Activated naive CD8-positive, alpha-beta T cell treated with anti-CD3 and anti-CD28 coated beads, Interleukin-2, amount 50 U/mL, for 16 hours (primary cell): ENCODE results near the gene RSPH9.
"Not testable (repeated sequence)": the region's sequence is repeated elsewhere in the genome, so short reads cannot be mapped to it uniquely, and the experiment has no call there.

Experiments used
- DNase-seq: peaks from one replicate; pipeline ENCODE4 v3.0.0-alpha.2; 2020; ENCODE audit warnings: low read depth, low spot score

The RSPH9 gene

DNA sequence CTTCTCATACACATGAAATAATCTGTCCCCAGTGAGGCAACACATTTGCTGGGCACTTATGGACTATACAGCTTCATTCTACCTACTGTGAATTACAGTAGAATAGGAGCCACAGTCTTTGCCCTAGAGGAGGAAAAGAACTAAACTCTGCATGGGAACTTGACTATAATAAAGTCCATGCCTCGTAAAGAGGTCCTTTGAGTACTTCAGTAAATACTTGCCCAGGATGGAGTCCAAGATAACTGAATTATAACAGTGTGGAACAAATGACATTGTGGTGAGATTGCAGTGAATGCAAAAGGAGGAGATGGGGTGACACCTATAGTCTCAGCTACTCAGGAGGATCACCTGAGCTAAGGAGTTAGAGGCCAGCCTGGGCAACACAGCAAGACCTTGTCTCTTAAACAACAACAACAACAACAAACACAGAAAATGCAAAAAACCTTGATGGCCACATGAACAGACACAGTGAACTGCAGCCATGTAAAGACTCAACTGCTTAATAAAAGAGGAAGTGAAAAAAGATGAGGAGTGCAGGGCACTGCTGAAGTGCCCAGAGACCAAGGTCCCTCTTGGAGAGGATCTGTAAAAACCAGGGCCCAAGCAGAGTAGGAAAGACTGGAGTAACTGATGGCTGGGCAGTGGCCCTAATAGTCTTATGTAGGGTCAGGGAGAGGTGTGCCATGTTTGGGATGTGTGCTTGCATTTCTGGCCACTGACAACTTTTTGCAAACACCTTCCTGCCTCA lies 39.0 kb downstream of the RSPH9 start:
- DNase-seq = no peak

GRCh38 chr6:43687079-43687436 lies 42.2 kb downstream of the RSPH9 start:
- no peak for DNase-seq

- DNase-seq = peak; percentile 61
Observed at GRCh38 chr6:43687437-43688347, 42.9 kb downstream of the RSPH9 start, which contains the start of gene MRPS18A. MRPS18A (minus strand) TSS chr6:43687791; CDS start chr6:43687779, 12 bp downstream.

DNA sequence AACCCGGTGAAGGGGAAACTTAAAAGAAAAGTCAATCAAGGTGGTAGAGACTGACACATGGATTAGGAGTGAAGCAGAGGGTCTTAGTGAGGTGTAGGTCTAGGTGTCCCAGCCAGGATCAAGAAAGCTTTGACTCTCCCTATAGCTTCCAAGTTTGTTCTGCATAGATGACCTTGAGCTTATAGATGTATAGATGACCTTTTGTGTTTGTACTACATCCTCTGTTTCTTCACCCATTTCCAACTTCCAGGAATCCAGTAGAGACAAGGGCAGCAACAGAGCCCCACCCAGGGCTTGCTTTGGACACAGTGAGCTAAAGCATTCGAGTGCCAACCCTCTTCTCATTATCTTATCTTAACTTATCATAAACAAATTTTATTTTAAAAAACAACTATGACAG lies 44.6 kb downstream of the RSPH9 start:
- DNase-seq = no peak

- no peak for DNase-seq
Observed at GRCh38 chr6:43695215-43695966, 50.6 kb downstream of the RSPH9 start.

GRCh38 chr6:43695967-43696291 lies 51.1 kb downstream of the RSPH9 start:
- no peak for DNase-seq

- no peak for DNase-seq
Observed at GRCh38 chr6:43697421-43697820, 52.6 kb downstream of the RSPH9 start.

- DNase-seq = no peak
Observed at GRCh38 chr6:43698584-43699349, 53.9 kb downstream of the RSPH9 start.

GRCh38 chr6:43699564-43700186 lies 54.8 kb downstream of the RSPH9 start:
- no peak for DNase-seq

DNA sequence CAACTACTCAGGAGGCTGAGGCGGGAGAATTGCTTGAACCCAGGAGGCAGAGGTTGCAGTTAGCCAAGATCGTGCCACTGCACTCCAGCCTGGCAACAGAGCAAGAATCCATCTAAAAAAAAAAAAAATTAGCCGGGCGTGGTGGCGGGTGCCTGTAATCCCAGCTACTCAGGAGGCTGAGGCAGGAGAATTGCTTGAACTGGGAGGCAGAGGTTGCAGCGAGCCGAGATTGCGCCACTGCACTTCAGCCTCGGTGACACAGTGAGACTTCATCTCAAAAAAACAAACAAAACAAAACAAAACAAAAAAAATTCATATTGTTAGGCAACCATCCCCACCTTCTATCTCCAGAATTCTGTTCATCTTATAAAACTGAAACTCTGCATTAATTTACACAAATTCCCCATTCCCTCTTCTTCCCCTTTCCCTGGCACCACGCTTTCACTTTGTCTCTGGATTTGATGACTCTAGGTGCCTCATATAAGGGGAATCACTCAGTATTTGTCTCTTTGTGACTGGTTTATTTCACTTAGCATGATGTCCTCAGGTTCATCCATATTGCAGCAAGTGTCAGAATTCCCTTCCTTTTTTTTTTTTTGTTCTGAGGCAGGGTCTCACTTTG lies 56.2 kb downstream of the RSPH9 start:
- DNase-seq = not testable (repeated sequence)

DNA sequence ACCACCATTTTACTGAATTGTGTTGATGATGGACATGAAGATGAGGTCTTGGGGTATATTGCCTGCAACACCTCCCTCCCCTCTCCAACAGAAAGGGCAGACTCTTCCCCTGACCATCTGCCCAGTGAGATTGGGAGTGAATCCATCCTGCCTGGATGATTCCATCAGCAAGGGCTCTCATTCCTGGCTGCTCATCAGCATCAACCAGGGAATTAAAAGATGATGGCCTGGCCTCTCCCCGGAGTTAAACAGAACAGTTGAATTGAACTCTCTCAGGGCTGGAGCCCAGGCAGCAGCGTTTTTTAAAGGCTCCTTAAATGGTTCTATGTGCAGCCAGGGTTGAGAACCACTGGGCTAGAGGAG lies 57.3 kb downstream of the RSPH9 start:
- no peak for DNase-seq

DNA sequence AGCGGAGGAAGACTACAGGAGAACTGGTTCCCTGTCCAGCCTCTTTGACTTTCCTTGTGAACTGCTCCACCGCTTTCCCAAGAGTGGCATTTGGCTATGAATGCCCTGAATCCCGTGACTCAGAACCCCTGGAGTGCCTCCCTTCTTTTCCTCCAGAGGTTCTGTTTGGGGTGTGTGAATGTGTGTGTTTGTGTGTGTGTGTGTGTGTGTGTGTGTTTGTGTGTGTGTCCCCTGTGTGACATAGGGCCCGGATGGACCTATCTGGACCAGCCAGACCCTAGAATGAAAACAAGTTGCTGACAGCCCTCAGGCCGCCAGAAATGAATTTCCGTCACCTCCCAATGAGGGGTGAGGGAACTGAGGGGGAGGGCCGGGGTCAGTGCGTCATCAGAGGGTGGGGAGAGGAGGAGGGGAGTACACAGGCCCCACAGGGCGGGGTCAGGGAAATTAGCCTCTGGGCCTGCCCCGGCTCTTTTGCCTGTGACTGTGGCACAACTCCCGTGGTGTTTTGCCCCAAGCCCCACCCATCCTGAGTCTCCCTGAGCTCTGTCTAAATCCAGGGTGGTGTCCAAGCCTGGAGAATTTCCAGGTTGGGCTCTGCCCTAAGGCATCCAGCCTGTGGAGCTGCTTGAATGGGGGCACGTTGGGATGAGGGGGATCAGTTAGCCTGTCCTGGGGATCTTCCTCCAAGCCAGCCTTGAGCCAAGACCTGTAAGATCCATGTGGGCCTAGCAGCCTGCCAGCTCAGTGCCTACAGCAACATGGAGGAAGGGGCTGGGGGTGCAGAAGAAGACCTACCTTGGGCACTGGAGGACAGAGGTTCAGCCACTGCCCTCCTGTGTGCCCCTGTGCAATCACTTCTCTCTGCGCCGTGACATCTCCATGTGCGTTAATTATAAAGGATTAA lies 58.0 kb downstream of the RSPH9 start:
- no peak for DNase-seq

- DNase-seq = no peak
Observed at GRCh38 chr6:43703512-43704429, 58.9 kb downstream of the RSPH9 start.

GRCh38 chr6:43705996-43706395 lies 61.2 kb downstream of the RSPH9 start:
- DNase-seq = no peak

DNA sequence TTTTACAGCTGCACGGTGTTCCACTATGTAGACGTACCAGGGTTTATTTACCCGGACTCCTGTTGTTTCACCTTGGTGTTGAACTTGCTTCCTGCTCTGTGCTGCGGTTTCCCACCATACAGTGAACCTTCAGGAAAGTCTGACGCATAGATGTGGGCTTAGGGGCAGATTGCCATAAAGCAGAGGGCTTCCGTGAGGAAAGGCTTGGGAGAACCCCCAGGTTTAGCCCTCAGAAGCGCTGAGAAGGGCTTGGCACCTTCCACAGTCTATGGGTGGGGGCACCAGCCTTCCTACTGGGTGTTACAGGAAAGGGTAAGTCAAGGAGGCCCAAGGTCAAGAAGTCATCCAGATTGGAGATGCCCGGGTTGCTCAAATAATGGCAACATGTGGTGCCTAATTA lies 62.0 kb downstream of the RSPH9 start:
- DNase-seq = no peak

GRCh38 chr6:43707269-43707668 lies 62.4 kb downstream of the RSPH9 start:
- DNase-seq = no peak

DNA sequence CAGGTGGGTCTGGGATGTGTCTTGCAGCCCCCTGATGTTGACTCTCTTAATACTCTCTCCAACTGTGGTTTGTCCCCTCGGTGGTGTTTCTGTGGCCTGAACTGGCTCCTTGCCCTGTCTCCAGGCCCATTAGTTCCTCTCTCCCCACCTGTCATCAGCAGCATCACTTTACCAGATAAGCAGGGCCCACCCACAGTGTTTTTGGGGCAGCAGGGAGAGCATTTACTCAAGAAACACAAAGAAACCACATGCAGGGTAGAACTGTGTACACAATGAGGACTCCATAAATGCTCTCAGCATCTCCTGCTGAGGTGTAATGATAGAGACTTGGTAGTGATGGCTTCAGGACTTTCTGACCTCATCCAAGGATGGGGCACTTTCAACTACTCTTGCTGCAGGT lies 62.9 kb downstream of the RSPH9 start:
- DNase-seq = no peak

DNA sequence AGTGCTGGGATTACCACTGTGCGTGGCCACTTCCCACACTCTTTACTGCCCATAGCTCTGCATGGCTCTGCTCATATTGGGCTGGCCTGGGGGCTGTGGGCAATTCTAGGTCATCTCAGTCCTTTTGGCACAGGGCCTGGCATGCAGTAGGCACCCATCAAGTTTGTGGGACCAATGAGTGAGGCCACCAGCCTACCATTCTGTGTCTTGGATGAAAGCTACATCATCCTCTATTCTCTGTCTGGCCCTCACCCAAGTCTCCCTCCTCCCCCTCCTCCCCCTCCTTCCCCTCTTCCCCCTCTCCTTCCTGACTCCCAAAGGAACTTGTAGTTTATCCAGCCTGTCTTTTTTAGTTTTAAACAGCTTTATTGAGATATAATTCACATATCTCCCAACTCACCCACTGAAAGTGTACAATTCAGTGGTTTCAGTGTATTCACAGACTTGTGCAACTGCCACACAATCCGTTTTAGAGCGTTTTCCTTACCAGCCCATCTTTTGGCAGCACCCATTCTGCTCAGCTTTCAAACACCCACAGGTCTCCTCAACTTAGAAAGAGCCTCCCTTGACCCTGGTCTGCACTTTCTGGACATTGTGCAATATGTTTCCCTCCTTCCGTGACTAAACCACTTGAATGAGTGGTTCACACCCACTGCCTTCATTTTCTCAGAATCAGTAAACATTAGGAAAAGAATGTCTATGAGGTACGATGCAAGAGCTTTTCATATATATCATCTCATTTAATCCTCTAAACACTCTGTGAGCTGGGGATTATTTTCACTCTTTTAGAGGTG lies 64.2 kb downstream of the RSPH9 start:
- DNase-seq = no peak
